Suprapubic skin (tissue), 3 donors: Measurements from ENCODE around the gene SERPINA9.

ENCODE experiments used
- POLR2AphosphoS5 ChIP-seq, 3 donors: sonication (generic); formaldehyde crosslinking; IDR thresholded peaks; one replicate each; pipeline ENCODE4 v1.6.1; 2017; ENCODE audit warnings: antibody characterized with exemption in 3 of 3
- TF ChIP-seq, protein P1 (sequence below), 2 donors: fragments of 200-600 bp in 1 of 2; fragments of 450-650 bp in 1 of 2; sonication (generic) in 1 of 2; IDR thresholded peaks; one replicate each; pipeline ENCODE4 v1.5.1; 2016 to 2019; ENCODE audit warnings: antibody characterized with exemption in 2 of 2, mild to moderate bottlenecking in 1 of 2, moderate library complexity in 1 of 2

DNA sequence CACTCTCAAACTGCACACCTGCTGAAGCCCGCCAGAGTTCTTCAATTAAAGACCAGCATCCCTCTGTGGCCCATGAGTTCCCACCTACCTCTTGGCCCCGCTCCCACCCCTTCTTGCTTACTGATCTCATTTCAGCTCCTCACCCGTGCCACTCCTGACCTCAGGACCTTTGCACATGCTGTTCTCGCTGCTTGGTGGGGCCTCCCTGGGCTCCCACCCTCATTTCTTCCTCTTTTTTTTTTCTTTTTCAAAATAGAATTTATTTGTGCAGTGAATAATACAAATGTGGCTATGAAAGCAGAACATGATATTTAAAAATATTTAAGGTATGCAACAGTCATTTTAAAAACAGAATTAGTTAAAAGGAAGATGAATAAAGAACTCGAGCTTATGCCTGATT, 8.5 kb upstream of the SERPINA9 start:
- TF ChIP-seq, protein P1, sequence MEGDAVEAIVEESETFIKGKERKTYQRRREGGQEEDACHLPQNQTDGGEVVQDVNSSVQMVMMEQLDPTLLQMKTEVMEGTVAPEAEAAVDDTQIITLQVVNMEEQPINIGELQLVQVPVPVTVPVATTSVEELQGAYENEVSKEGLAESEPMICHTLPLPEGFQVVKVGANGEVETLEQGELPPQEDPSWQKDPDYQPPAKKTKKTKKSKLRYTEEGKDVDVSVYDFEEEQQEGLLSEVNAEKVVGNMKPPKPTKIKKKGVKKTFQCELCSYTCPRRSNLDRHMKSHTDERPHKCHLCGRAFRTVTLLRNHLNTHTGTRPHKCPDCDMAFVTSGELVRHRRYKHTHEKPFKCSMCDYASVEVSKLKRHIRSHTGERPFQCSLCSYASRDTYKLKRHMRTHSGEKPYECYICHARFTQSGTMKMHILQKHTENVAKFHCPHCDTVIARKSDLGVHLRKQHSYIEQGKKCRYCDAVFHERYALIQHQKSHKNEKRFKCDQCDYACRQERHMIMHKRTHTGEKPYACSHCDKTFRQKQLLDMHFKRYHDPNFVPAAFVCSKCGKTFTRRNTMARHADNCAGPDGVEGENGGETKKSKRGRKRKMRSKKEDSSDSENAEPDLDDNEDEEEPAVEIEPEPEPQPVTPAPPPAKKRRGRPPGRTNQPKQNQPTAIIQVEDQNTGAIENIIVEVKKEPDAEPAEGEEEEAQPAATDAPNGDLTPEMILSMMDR (IDR thresholded peaks at IDR 0.05): no peak
- TF ChIP-seq POLR2AphosphoS5 (IDR thresholded peaks at IDR 0.05): no peak
